CD4-positive, alpha-beta T cell (primary cell): Measurements from ENCODE around the gene NPC1L1. TPM values are rescaled to one million over a fixed set of nuclear protein-coding genes. Genes with fewer than 3 reads are reported as not detected.

Experiments used
- ATAC-seq: fragments of 200-7000 bp; cut with Tn5 transposase; one replicate; pipeline ENCODE4 v1.10.0; 2022; ENCODE audit warnings: mild to moderate bottlenecking; ENCODE audit not compliant: poor library complexity
- CTCF ChIA-PET: fragments of 350-600 bp; sonication (Branson Sonifier 250); formaldehyde crosslinking; loops from one replicate; lab custom pipeline; 2021; ENCODE audit warnings: antibody characterized with exemption, inconsistent platforms; lab: Charles Lee
- POLR2A ChIA-PET: fragments of 350-600 bp; sonication (Branson Sonifier 250); formaldehyde crosslinking; loops from one replicate; lab custom pipeline; 2021; ENCODE audit warnings: antibody characterized with exemption, inconsistent platforms; lab: Charles Lee
- DNase-seq, 14 experiments: peaks; one replicate each; pipeline ENCODE4 v3.0.0-alpha.2; 2013 to 2020; ENCODE audit warnings: mixed read lengths in 2 of 14
- H3K27ac ChIP-seq, 2 donors: one replicate each; pipeline versions ENCODE4 v1.5.1 to v1.7.0; 2013; ENCODE audit warnings: low read length in 2 of 2, low read depth in 1 of 2, mild to moderate bottlenecking in 1 of 2
- H3K27me3 ChIP-seq, 2 experiments: 1 replicate in 1 of 2; 2 replicates in 1 of 2; pipeline versions ENCODE4 v1.6.1 to v1.7.0; 2013; ENCODE audit warnings: low read length in 2 of 2, control low read depth in 1 of 2, mild to moderate bottlenecking in 1 of 2, moderate library complexity in 1 of 2; ENCODE audit not compliant: insufficient read depth in 2 of 2, control insufficient read depth in 1 of 2
- H3K36me3 ChIP-seq: one replicate; pipeline ENCODE4 v1.6.1; 2013; ENCODE audit warnings: low read length, control low read depth; ENCODE audit not compliant: insufficient read depth
- H3K4me1 ChIP-seq: one replicate; pipeline ENCODE4 v1.6.1; 2013; ENCODE audit warnings: low read length, control low read depth; ENCODE audit not compliant: insufficient read depth
- H3K4me3 ChIP-seq: one replicate; pipeline ENCODE4 v1.5.1; 2013; ENCODE audit warnings: mild to moderate bottlenecking, low read length, moderate library complexity
- H3K9me3 ChIP-seq, 2 experiments: 1 replicate in 1 of 2; 2 replicates in 1 of 2; pipeline versions ENCODE4 v1.6.1 to v1.7.0; 2013; ENCODE audit warnings: low read length in 2 of 2, mild to moderate bottlenecking in 2 of 2, control low read depth in 1 of 2, moderate library complexity in 1 of 2; ENCODE audit not compliant: control insufficient read depth in 1 of 2, insufficient read depth in 1 of 2
- H3K27ac Mint-ChIP-seq: one replicate; pipeline ENCODE4 v1.8.0; 2020; ENCODE audit warnings: mixed read lengths
- H3K27me3 Mint-ChIP-seq: one replicate; pipeline ENCODE4 v1.8.0; 2021; ENCODE audit warnings: mixed read lengths
- H3K36me3 Mint-ChIP-seq: one replicate; pipeline ENCODE4 v1.8.0; 2021; ENCODE audit warnings: low read depth, mixed read lengths
- H3K4me1 Mint-ChIP-seq: one replicate; pipeline ENCODE4 v1.8.0; 2021; ENCODE audit warnings: low read depth, mixed read lengths
- H3K4me3 Mint-ChIP-seq: one replicate; pipeline ENCODE4 v1.8.0; 2020; ENCODE audit warnings: mild to moderate bottlenecking, mixed read lengths
- H3K9me3 Mint-ChIP-seq: one replicate; pipeline ENCODE4 v1.8.0; 2020; ENCODE audit warnings: mixed read lengths
- CTCF ChIP-seq: fragments of 200-600 bp; IDR thresholded peaks from one replicate; pipeline ENCODE4 v1.8.0; 2022; ENCODE audit warnings: antibody characterized with exemption, mild to moderate bottlenecking
- intact Hi-C, 2 experiments: fragments of 100-400 bp; cut with DNase I in 1 of 2; cut with micrococcal nuclease in 1 of 2; formaldehyde crosslinking; loops; one replicate each; pipeline versions ENCODE4 v1.15.1 to v1.9.0; 2023 to 2025; cut with DNase I, micrococcal nuclease
- total RNA-seq, 174 experiments: library from RNA in 2 of 174; stranded (reverse) in 2 of 174; gene quantifications; one replicate each; pipeline ENCODE4 v1.2.3 and lab custom pipeline; 2021 to 2026

The NPC1L1 gene
- total RNA-seq, 2 experiments from 2014 or later = 0.08 TPM; not detected in 1

GRCh38 chr7:44574287-44574872 is 33.2 kb upstream of the NPC1L1 start:
- peaks cover 51% of the 10 kb centered on the region for H3K4me1 Mint-ChIP-seq
- Histone ChIP-seq H3K27me3 (no peaks in the 10 kb centered on the region), H3K36me3 (peaks cover 64% of the 10 kb centered on the region), H3K27ac (peak overlapping the region; percentile 77 to 82), H3K4me3 (peak overlapping the region; percentile 71), H3K9me3 (no peaks in the 10 kb centered on the region), H3K4me1 (peaks cover 36% of the 10 kb centered on the region)
- H3K9me3 Mint-ChIP-seq = no peaks in the 10 kb centered on the region
- peak overlapping the region; percentile 99 for H3K27ac Mint-ChIP-seq
- ATAC-seq (peak; percentile 27), DNase-seq (peak in 1 of 14 experiments; percentile 9)
- intact Hi-C loops = loop anchor here (1.0 to 10.0 kb wide), 3 partner anchors 8 to 647 kb away; partner anchors contain the start of genes DBNL (in 1 of the 2), TMED4 (in 1 of the 2) and UBE2D4 (in 1 of the 2)
- ChIA-PET POLR2A (interaction anchor here (0.6 to 3.9 kb wide), 20 partner anchors 8 to 1642 kb away, joined by 3 to 43 read pairs (median 4); partner anchors contain the start of genes H2AZ2, MRPL32, MRPS24 and NUDCD3), CTCF (interaction anchor here (0.8 to 2.2 kb wide), 2 partner anchors 9 to 529 kb away, joined by 3 to 18 read pairs; partner anchors contain the start of gene DBNL)
- H3K27me3 Mint-ChIP-seq = no peaks in the 10 kb centered on the region
- TF ChIP-seq CTCF = no peak
- peaks cover 85% of the 10 kb centered on the region for H3K36me3 Mint-ChIP-seq
- peak overlapping the region; percentile 95 for H3K4me3 Mint-ChIP-seq

GRCh38 chr7:44573464-44574286 is 32.5 kb upstream of the NPC1L1 start, which contains the start of gene DDX56:
TSS of gene DDX56 (minus strand) at chr7:44573908. CDS start at chr7:44573895, 13 bp downstream.
- POLR2A ChIA-PET = interaction anchor here (0.6 to 3.9 kb wide), 21 partner anchors 9 to 1642 kb away, joined by 3 to 43 read pairs (median 5); partner anchors contain the start of genes DBNL, H2AZ2, MRPL32 and MRPS24
- CTCF ChIA-PET = interaction anchor here (0.8 to 2.2 kb wide), 2 partner anchors 8 to 529 kb away, joined by 3 to 18 read pairs; partner anchors contain the start of gene DBNL
- Histone ChIP-seq H3K36me3 (peaks cover 64% of the 10 kb centered on the region), H3K9me3 (no peaks in the 10 kb centered on the region), H3K27me3 (no peaks in the 10 kb centered on the region), H3K4me1 (peaks cover 35% of the 10 kb centered on the region), H3K27ac (peak within 1 kb of the TSS; percentile 77 to 82), H3K4me3 (peak within 1 kb of the TSS; percentile 71)
- peaks cover 85% of the 10 kb centered on the region for H3K36me3 Mint-ChIP-seq
- H3K27me3 Mint-ChIP-seq = no peaks in the 10 kb centered on the region
- peak; percentile 83 to 97 (median 90) for DNase-seq
- TF ChIP-seq CTCF = no peak
- peaks cover 48% of the 10 kb centered on the region for H3K4me1 Mint-ChIP-seq
- no peaks in the 10 kb centered on the region for H3K9me3 Mint-ChIP-seq
- intact Hi-C loops = loop anchor here (1.0 to 10.0 kb wide), 3 partner anchors 9 to 646 kb away; partner anchors contain the start of genes DBNL (in 1 of the 2), TMED4 (in 1 of the 2) and UBE2D4 (in 1 of the 2)
- peak; percentile 96 for ATAC-seq
- peak within 1 kb of the TSS; percentile 95 for H3K4me3 Mint-ChIP-seq
- H3K27ac Mint-ChIP-seq = peak within 1 kb of the TSS; percentile 99

- H3K4me1 Mint-ChIP-seq = peaks cover 48% of the 10 kb centered on the region
- Histone ChIP-seq H3K36me3 (peaks cover 65% of the 10 kb centered on the region), H3K27me3 (no peaks in the 10 kb centered on the region), H3K4me3 (peak overlapping the region; percentile 71), H3K27ac (no peak overlapping the region), H3K4me1 (peaks cover 35% of the 10 kb centered on the region), H3K9me3 (no peaks in the 10 kb centered on the region)
- peaks cover 85% of the 10 kb centered on the region for H3K36me3 Mint-ChIP-seq
- ChIA-PET POLR2A (interaction anchor here (0.7 to 3.9 kb wide), 12 partner anchors 8 to 651 kb away, joined by 3 to 43 read pairs (median 9); partner anchors contain the start of genes DBNL, H2AZ2, NUDCD3 and OGDH), CTCF (no interaction called here)
- no peak for ATAC-seq
- DNase-seq = no peak
- H3K9me3 Mint-ChIP-seq = no peaks in the 10 kb centered on the region
- peak overlapping the region; percentile 99 for H3K27ac Mint-ChIP-seq
- TF ChIP-seq CTCF = no peak
- peak overlapping the region; percentile 95 for H3K4me3 Mint-ChIP-seq
- H3K27me3 Mint-ChIP-seq = no peaks in the 10 kb centered on the region
- intact Hi-C loops = loop anchor here (5.0 to 10.0 kb wide), 2 partner anchors 528 to 645 kb away; partner anchors contain the start of genes DBNL (in 1 of the 2) and UBE2D4 (in 1 of the 2)
Measured at GRCh38 chr7:44572771-44573170, 31.6 kb upstream of the NPC1L1 start.
